ENCODE data around the gene TFAP2D.

The TFAP2D gene

DNA sequence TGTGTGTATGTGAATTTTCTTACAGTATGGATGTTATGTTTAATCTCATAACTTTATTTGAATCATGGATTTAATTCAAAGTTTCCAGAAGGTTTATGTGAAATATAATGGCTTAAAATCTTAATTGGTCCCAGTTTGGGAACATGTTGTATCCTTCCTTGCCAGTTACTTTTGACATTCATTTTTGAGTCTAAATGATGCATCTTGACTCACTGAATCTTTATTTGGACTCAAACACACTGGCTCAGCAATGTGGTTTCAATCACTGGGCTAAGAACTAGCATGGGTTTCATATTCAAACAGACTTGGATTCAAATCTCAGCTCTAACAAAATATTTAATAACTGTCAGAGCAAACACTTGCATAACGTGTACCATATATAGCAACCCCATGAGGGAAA is 79.4 kb downstream of the TFAP2D start:
- H3K27me3 ChIP-seq (ENCODE audit: insufficient read depth, low read length, poor library complexity), result peaks cover 2% of the 10 kb centered on the region
- no peaks in the 10 kb centered on the region for H3K36me3 ChIP-seq (ENCODE audit: insufficient read depth, low read length)
- no peak overlapping the region for H3K4me2 ChIP-seq (ENCODE audit: insufficient read depth, low read length)

DNA sequence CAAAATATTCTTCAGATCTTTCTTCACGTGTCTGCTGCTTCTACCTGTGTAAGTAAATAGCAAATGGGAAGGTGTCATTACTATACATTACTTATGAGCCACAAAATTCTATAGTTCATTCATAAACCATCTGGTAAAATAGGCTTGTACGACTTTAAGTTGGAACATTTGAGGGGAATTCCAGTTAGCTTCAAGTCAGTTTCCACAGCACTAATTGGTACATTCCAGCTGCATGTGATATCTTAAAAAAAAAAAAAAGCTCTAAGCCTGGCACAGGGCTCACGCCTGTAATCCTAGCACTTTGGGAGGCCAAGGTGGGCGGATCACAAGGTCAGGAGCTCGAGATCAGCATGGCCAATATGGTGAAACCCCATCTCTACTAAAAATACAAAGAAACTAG is 82.2 kb downstream of the TFAP2D start:
- no peak overlapping the region for H2AFZ ChIP-seq (ENCODE audit: low read depth, low read length)
- H3K79me2 ChIP-seq (ENCODE audit: insufficient read depth, low read length), result no peaks in the 10 kb centered on the region
- no peaks in the 10 kb centered on the region for H3K36me3 ChIP-seq (ENCODE audit: insufficient read depth, low read length)
- no peak overlapping the region for H3K4me2 ChIP-seq (ENCODE audit: insufficient read depth, low read length)
- no peaks in the 10 kb centered on the region for H4K20me1 ChIP-seq (ENCODE audit: insufficient read depth, low read length)
- TF ChIP-seq, protein P1, sequence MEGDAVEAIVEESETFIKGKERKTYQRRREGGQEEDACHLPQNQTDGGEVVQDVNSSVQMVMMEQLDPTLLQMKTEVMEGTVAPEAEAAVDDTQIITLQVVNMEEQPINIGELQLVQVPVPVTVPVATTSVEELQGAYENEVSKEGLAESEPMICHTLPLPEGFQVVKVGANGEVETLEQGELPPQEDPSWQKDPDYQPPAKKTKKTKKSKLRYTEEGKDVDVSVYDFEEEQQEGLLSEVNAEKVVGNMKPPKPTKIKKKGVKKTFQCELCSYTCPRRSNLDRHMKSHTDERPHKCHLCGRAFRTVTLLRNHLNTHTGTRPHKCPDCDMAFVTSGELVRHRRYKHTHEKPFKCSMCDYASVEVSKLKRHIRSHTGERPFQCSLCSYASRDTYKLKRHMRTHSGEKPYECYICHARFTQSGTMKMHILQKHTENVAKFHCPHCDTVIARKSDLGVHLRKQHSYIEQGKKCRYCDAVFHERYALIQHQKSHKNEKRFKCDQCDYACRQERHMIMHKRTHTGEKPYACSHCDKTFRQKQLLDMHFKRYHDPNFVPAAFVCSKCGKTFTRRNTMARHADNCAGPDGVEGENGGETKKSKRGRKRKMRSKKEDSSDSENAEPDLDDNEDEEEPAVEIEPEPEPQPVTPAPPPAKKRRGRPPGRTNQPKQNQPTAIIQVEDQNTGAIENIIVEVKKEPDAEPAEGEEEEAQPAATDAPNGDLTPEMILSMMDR (IDR thresholded peaks at IDR 0.05; ENCODE audit: borderline replicate concordance, extremely low read depth, low read length, poor library complexity, severe bottlenecking), result no peak
- no peak for TF ChIP-seq EZH2 (IDR thresholded peaks at IDR 0.05; ENCODE audit: borderline replicate concordance, low read depth, low read length, severe bottlenecking)
- H3K9me3 ChIP-seq (ENCODE audit: insufficient read depth, low read length, severe bottlenecking), result no peaks in the 10 kb centered on the region
- ATAC-seq (ENCODE audit: insufficient read depth, low read depth) (no peak), DNase-seq (no peak)
- no peak overlapping the region for H3K27ac ChIP-seq (ENCODE audit: low read length)
- H3K9ac ChIP-seq (ENCODE audit: low read depth, low read length), result no peak overlapping the region
- no peaks in the 10 kb centered on the region for H3K27me3 ChIP-seq (ENCODE audit: insufficient read depth, low read length, poor library complexity)
- no peaks in the 10 kb centered on the region for H3K4me1 ChIP-seq (ENCODE audit: insufficient read depth, low read length)
- no peak overlapping the region for H3K4me3 ChIP-seq (ENCODE audit: low read depth in 1 of 2, low read length in 2 of 2)

More for the DNA sequence above, 79.4 kb downstream of the TFAP2D start:
- DNase-seq, result no peak
- Histone ChIP-seq H3K4me1 (ENCODE audit: insufficient read depth, low read length) (no peaks in the 10 kb centered on the region), H3K4me3 (ENCODE audit: low read depth in 1 of 2, low read length in 2 of 2) (no peak overlapping the region), H3K9me3 (ENCODE audit: insufficient read depth, low read length, severe bottlenecking) (no peaks in the 10 kb centered on the region), H2AFZ (ENCODE audit: low read depth, low read length) (no peak overlapping the region), H3K27ac (ENCODE audit: low read length) (no peak overlapping the region), H4K20me1 (ENCODE audit: insufficient read depth, low read length) (no peaks in the 10 kb centered on the region), H3K9ac (ENCODE audit: low read depth, low read length) (no peak overlapping the region), H3K79me2 (ENCODE audit: insufficient read depth, low read length) (no peaks in the 10 kb centered on the region)
- no peak for ATAC-seq (ENCODE audit: insufficient read depth, low read depth)
- no peak for TF ChIP-seq EZH2 (IDR thresholded peaks at IDR 0.05; ENCODE audit: borderline replicate concordance, low read depth, low read length, severe bottlenecking)
- TF ChIP-seq, protein P1 (IDR thresholded peaks at IDR 0.05; ENCODE audit: borderline replicate concordance, extremely low read depth, low read length, poor library complexity, severe bottlenecking), result no peak

DNA sequence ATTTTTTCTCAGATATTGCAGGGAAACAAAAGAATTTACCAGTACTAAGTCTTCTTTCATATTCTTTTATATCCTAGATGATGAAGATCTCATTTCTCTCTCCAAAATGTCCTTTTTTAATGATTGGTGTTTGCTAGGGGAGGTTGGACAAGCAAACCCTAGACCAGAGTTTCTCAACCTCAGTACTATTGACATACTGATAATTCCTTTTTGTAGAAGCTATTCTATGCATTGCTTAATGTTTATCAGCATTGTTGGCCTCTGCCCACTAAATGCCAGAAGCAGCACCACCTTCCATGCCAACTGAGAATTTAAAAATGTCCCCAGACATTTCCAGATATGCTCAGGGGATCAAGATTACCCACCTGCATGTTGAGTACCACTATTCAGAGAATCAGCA is 91.0 kb downstream of the TFAP2D start:
- ATAC-seq (ENCODE audit: insufficient read depth, low read depth) (no peak), DNase-seq (no peak)
- TF ChIP-seq, protein P1 (IDR thresholded peaks at IDR 0.05; ENCODE audit: borderline replicate concordance, extremely low read depth, low read length, poor library complexity, severe bottlenecking), result no peak
- TF ChIP-seq EZH2 (IDR thresholded peaks at IDR 0.05; ENCODE audit: borderline replicate concordance, low read depth, low read length, severe bottlenecking), result no peak
- Histone ChIP-seq H3K4me1 (ENCODE audit: insufficient read depth, low read length) (no peaks in the 10 kb centered on the region), H3K79me2 (ENCODE audit: insufficient read depth, low read length) (no peaks in the 10 kb centered on the region), H3K9me3 (ENCODE audit: insufficient read depth, low read length, severe bottlenecking) (no peaks in the 10 kb centered on the region), H3K27ac (ENCODE audit: low read length) (no peak overlapping the region), H2AFZ (ENCODE audit: low read depth, low read length) (no peak overlapping the region), H3K4me2 (ENCODE audit: insufficient read depth, low read length) (no peak overlapping the region), H3K4me3 (ENCODE audit: low read depth in 1 of 2, low read length in 2 of 2) (no peak overlapping the region), H4K20me1 (ENCODE audit: insufficient read depth, low read length) (no peaks in the 10 kb centered on the region), H3K36me3 (ENCODE audit: insufficient read depth, low read length) (no peaks in the 10 kb centered on the region), H3K9ac (ENCODE audit: low read depth, low read length) (no peak overlapping the region), H3K27me3 (ENCODE audit: insufficient read depth, low read length, poor library complexity) (no peaks in the 10 kb centered on the region)

DNA sequence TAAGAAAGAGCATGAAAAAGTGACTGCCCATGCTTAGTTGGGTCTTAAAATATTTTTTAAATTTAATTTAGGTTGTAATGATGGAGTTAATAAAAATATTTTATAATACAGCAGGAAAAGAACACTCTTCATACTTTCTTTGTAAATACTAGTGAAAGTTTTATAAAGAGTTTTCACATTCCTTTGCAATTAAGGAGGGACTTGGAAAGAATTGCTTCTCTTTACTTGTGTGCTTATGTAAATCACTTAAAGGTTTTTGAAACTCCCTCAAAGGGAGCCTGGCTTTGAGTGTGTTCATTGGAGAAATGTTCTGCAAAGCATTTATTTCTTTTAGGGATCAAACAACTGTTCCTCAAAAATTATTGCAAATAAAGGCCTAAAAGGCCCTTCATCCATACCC is 93.7 kb downstream of the TFAP2D start:
- no peak overlapping the region for H3K9ac ChIP-seq (ENCODE audit: low read depth, low read length)
- H2AFZ ChIP-seq (ENCODE audit: low read depth, low read length), result no peak overlapping the region
- no peak overlapping the region for H3K4me3 ChIP-seq (ENCODE audit: low read depth in 1 of 2, low read length in 2 of 2)
- H4K20me1 ChIP-seq (ENCODE audit: insufficient read depth, low read length), result no peaks in the 10 kb centered on the region
- no peak overlapping the region for H3K4me2 ChIP-seq (ENCODE audit: insufficient read depth, low read length)
- no peak for DNase-seq
- no peaks in the 10 kb centered on the region for H3K9me3 ChIP-seq (ENCODE audit: insufficient read depth, low read length, severe bottlenecking)
- H3K79me2 ChIP-seq (ENCODE audit: insufficient read depth, low read length), result no peaks in the 10 kb centered on the region
- H3K4me1 ChIP-seq (ENCODE audit: insufficient read depth, low read length), result no peaks in the 10 kb centered on the region
- no peaks in the 10 kb centered on the region for H3K27me3 ChIP-seq (ENCODE audit: insufficient read depth, low read length, poor library complexity)
- ATAC-seq (ENCODE audit: insufficient read depth, low read depth), result no peak
- H3K27ac ChIP-seq (ENCODE audit: low read length), result no peak overlapping the region
- no peaks in the 10 kb centered on the region for H3K36me3 ChIP-seq (ENCODE audit: insufficient read depth, low read length)
- TF ChIP-seq EZH2 (IDR thresholded peaks at IDR 0.05; ENCODE audit: borderline replicate concordance, low read depth, low read length, severe bottlenecking), result no peak
- TF ChIP-seq, protein P1 (IDR thresholded peaks at IDR 0.05; ENCODE audit: borderline replicate concordance, extremely low read depth, low read length, poor library complexity, severe bottlenecking), result no peak

Measured in DND-41 (cell line).